ENCODE data around the gene PITPNC1.
"Not testable (repeated sequence)": the region's sequence is repeated elsewhere in the genome, so short reads cannot be mapped to it uniquely, and the experiment has no call there.

The PITPNC1 gene

GRCh38 chr17:67490471-67490870 lies 113.4 kb downstream of the PITPNC1 start:
- Histone ChIP-seq H3K9me3 (ENCODE audit: control insufficient read depth in 5 of 5, low read length in 5 of 5) (peaks cover 0 to 4% (median 0%) of the 10 kb centered on the region in 5 donors), H3K9ac (ENCODE audit: low read length in 5 of 5) (peak overlapping the region in 1 of 5 donors; percentile 47), H3K27me3 (ENCODE audit: control insufficient read depth in 5 of 5, insufficient read depth in 4 of 5, low read length in 5 of 5) (peaks cover 0 to 8% (median 0%) of the 10 kb centered on the region in 5 donors), H3K4me1 (ENCODE audit: control insufficient read depth in 5 of 5, insufficient read depth in 5 of 5, low read length in 5 of 5) (peaks cover 16 to 51% (median 39%) of the 10 kb centered on the region in 5 donors), H3K4me3 (ENCODE audit: low read depth in 1 of 5, low read length in 5 of 5) (peak overlapping the region in 4 of 5 donors; percentile 8 to 55 (median 47)), H3K27ac (ENCODE audit: low read depth, low read length) (peak overlapping the region; percentile 63), H3K36me3 (ENCODE audit: control insufficient read depth in 5 of 5, insufficient read depth in 5 of 5, low read length in 5 of 5) (no peaks in the 10 kb centered on the region)

GRCh38 chr17:67491009-67491680 lies 114.1 kb downstream of the PITPNC1 start:
- Histone ChIP-seq H3K27ac (ENCODE audit: low read depth, low read length) (peak overlapping the region; percentile 63), H3K4me3 (ENCODE audit: low read depth in 1 of 5, low read length in 5 of 5) (peak overlapping the region; percentile 8 to 55 (median 46)), H3K36me3 (ENCODE audit: control insufficient read depth in 5 of 5, insufficient read depth in 5 of 5, low read length in 5 of 5) (no peaks in the 10 kb centered on the region), H3K9ac (ENCODE audit: low read length in 5 of 5) (peak overlapping the region in 2 of 5 donors; percentile 47 to 99), H3K9me3 (ENCODE audit: control insufficient read depth in 5 of 5, low read length in 5 of 5) (peaks cover 0 to 4% (median 0%) of the 10 kb centered on the region in 5 donors), H3K27me3 (ENCODE audit: control insufficient read depth in 5 of 5, insufficient read depth in 4 of 5, low read length in 5 of 5) (peaks cover 0 to 8% (median 0%) of the 10 kb centered on the region in 5 donors), H3K4me1 (ENCODE audit: control insufficient read depth in 5 of 5, insufficient read depth in 5 of 5, low read length in 5 of 5) (peaks cover 16 to 51% (median 39%) of the 10 kb centered on the region in 5 donors)

- Histone ChIP-seq H3K9me3 (ENCODE audit: control insufficient read depth in 5 of 5, low read length in 5 of 5) (peaks cover 0 to 4% (median 0%) of the 10 kb centered on the region in 5 donors), H3K27ac (ENCODE audit: low read depth, low read length) (peak overlapping the region; percentile 41), H3K27me3 (ENCODE audit: control insufficient read depth in 5 of 5, insufficient read depth in 4 of 5, low read length in 5 of 5) (peaks cover 0 to 8% (median 0%) of the 10 kb centered on the region in 5 donors), H3K36me3 (ENCODE audit: control insufficient read depth in 5 of 5, insufficient read depth in 5 of 5, low read length in 5 of 5) (no peaks in the 10 kb centered on the region), H3K4me1 (ENCODE audit: control insufficient read depth in 5 of 5, insufficient read depth in 5 of 5, low read length in 5 of 5) (peaks cover 16 to 51% (median 39%) of the 10 kb centered on the region in 5 donors), H3K9ac (ENCODE audit: low read length in 5 of 5) (peak overlapping the region in 1 of 5 donors; percentile 99), H3K4me3 (ENCODE audit: low read depth in 1 of 5, low read length in 5 of 5) (no peak overlapping the region)
Measured at GRCh38 chr17:67491681-67492024, 114.6 kb downstream of the PITPNC1 start.

GRCh38 chr17:67492251-67492740 lies 115.2 kb downstream of the PITPNC1 start:
- H3K4me3 ChIP-seq (ENCODE audit: low read depth in 1 of 5, low read length in 5 of 5), result peak overlapping the region in 2 of 5 donors; percentile 26 to 47
- H3K9me3 ChIP-seq (ENCODE audit: control insufficient read depth in 5 of 5, low read length in 5 of 5), result peaks cover 0 to 4% (median 0%) of the 10 kb centered on the region in 5 donors
- H3K27me3 ChIP-seq (ENCODE audit: control insufficient read depth in 5 of 5, insufficient read depth in 4 of 5, low read length in 5 of 5), result peaks cover 0 to 8% (median 0%) of the 10 kb centered on the region in 5 donors
- peak overlapping the region; percentile 29 for H3K27ac ChIP-seq (ENCODE audit: low read depth, low read length)
- H3K4me1 ChIP-seq (ENCODE audit: control insufficient read depth in 5 of 5, insufficient read depth in 5 of 5, low read length in 5 of 5), result peaks cover 16 to 48% (median 35%) of the 10 kb centered on the region in 5 donors
- no peaks in the 10 kb centered on the region for H3K36me3 ChIP-seq (ENCODE audit: control insufficient read depth in 5 of 5, insufficient read depth in 5 of 5, low read length in 5 of 5)
- H3K9ac ChIP-seq (ENCODE audit: low read length in 5 of 5), result no peak overlapping the region

- H3K4me1 ChIP-seq (ENCODE audit: control insufficient read depth in 5 of 5, insufficient read depth in 5 of 5, low read length in 5 of 5), result peaks cover 12 to 42% (median 28%) of the 10 kb centered on the region in 5 donors
- peak overlapping the region; percentile 29 for H3K27ac ChIP-seq (ENCODE audit: low read depth, low read length)
- H3K9ac ChIP-seq (ENCODE audit: low read length in 5 of 5), result no peak overlapping the region
- peaks cover 0 to 8% (median 0%) of the 10 kb centered on the region in 5 donors for H3K27me3 ChIP-seq (ENCODE audit: control insufficient read depth in 5 of 5, insufficient read depth in 4 of 5, low read length in 5 of 5)
- peaks cover 0 to 4% (median 0%) of the 10 kb centered on the region in 5 donors for H3K9me3 ChIP-seq (ENCODE audit: control insufficient read depth in 5 of 5, low read length in 5 of 5)
- H3K4me3 ChIP-seq (ENCODE audit: low read depth in 1 of 5, low read length in 5 of 5), result peak overlapping the region in 2 of 5 donors; percentile 26 to 47
- no peaks in the 10 kb centered on the region for H3K36me3 ChIP-seq (ENCODE audit: control insufficient read depth in 5 of 5, insufficient read depth in 5 of 5, low read length in 5 of 5)
Measured at GRCh38 chr17:67492824-67493517, 115.9 kb downstream of the PITPNC1 start.

- Histone ChIP-seq H3K4me3 (ENCODE audit: low read depth in 1 of 5, low read length in 5 of 5) (no peak overlapping the region), H3K9ac (ENCODE audit: low read length in 5 of 5) (no peak overlapping the region), H3K36me3 (ENCODE audit: control insufficient read depth in 5 of 5, insufficient read depth in 5 of 5, low read length in 5 of 5) (no peaks in the 10 kb centered on the region), H3K27ac (ENCODE audit: low read depth, low read length) (no peak overlapping the region), H3K4me1 (ENCODE audit: control insufficient read depth in 5 of 5, insufficient read depth in 5 of 5, low read length in 5 of 5) (peaks cover 10 to 39% (median 22%) of the 10 kb centered on the region in 5 donors), H3K9me3 (ENCODE audit: control insufficient read depth in 5 of 5, low read length in 5 of 5) (peaks cover 0 to 4% (median 0%) of the 10 kb centered on the region in 5 donors), H3K27me3 (ENCODE audit: control insufficient read depth in 5 of 5, insufficient read depth in 4 of 5, low read length in 5 of 5) (peaks cover 0 to 8% (median 0%) of the 10 kb centered on the region in 5 donors)
Measured at GRCh38 chr17:67493812-67494211, 116.7 kb downstream of the PITPNC1 start.

- not testable (repeated sequence) for H3K27me3 ChIP-seq (ENCODE audit: control insufficient read depth in 5 of 5, insufficient read depth in 4 of 5, low read length in 5 of 5); H3K36me3 ChIP-seq (ENCODE audit: control insufficient read depth in 5 of 5, insufficient read depth in 5 of 5, low read length in 5 of 5); H3K27ac ChIP-seq (ENCODE audit: low read depth, low read length); H3K9me3 ChIP-seq (ENCODE audit: control insufficient read depth in 5 of 5, low read length in 5 of 5); H3K9ac ChIP-seq (ENCODE audit: low read length in 5 of 5); H3K4me3 ChIP-seq (ENCODE audit: low read depth in 1 of 5, low read length in 5 of 5)
- peaks cover 9 to 32% (median 16%) of the 10 kb centered on the region in 5 donors for H3K4me1 ChIP-seq (ENCODE audit: control insufficient read depth in 5 of 5, insufficient read depth in 5 of 5, low read length in 5 of 5)
Measured at GRCh38 chr17:67495534-67495933, 118.5 kb downstream of the PITPNC1 start.

- peaks cover 0 to 3% (median 0%) of the 10 kb centered on the region in 5 donors for H3K27me3 ChIP-seq (ENCODE audit: control insufficient read depth in 5 of 5, insufficient read depth in 4 of 5, low read length in 5 of 5)
- no peaks in the 10 kb centered on the region for H3K36me3 ChIP-seq (ENCODE audit: control insufficient read depth in 5 of 5, insufficient read depth in 5 of 5, low read length in 5 of 5)
- H3K27ac ChIP-seq (ENCODE audit: low read depth, low read length), result no peak overlapping the region
- no peak overlapping the region for H3K9ac ChIP-seq (ENCODE audit: low read length in 5 of 5)
- peaks cover 3 to 25% (median 8%) of the 10 kb centered on the region in 5 donors for H3K4me1 ChIP-seq (ENCODE audit: control insufficient read depth in 5 of 5, insufficient read depth in 5 of 5, low read length in 5 of 5)
- peaks cover 0 to 4% (median 0%) of the 10 kb centered on the region in 5 donors for H3K9me3 ChIP-seq (ENCODE audit: control insufficient read depth in 5 of 5, low read length in 5 of 5)
- no peak overlapping the region for H3K4me3 ChIP-seq (ENCODE audit: low read depth in 1 of 5, low read length in 5 of 5)
Measured at GRCh38 chr17:67496286-67496685, 119.2 kb downstream of the PITPNC1 start.

GRCh38 chr17:67499685-67500084 lies 122.6 kb downstream of the PITPNC1 start:
- peaks cover 0 to 4% (median 0%) of the 10 kb centered on the region in 5 donors for H3K9me3 ChIP-seq (ENCODE audit: control insufficient read depth in 5 of 5, low read length in 5 of 5)
- H3K27ac ChIP-seq (ENCODE audit: low read depth, low read length), result no peak overlapping the region
- H3K4me3 ChIP-seq (ENCODE audit: low read depth in 1 of 5, low read length in 5 of 5), result no peak overlapping the region
- H3K4me1 ChIP-seq (ENCODE audit: control insufficient read depth in 5 of 5, insufficient read depth in 5 of 5, low read length in 5 of 5), result peaks cover 0 to 6% (median 0%) of the 10 kb centered on the region in 5 donors
- no peaks in the 10 kb centered on the region for H3K27me3 ChIP-seq (ENCODE audit: control insufficient read depth in 5 of 5, insufficient read depth in 4 of 5, low read length in 5 of 5)
- H3K9ac ChIP-seq (ENCODE audit: low read length in 5 of 5), result no peak overlapping the region
- H3K36me3 ChIP-seq (ENCODE audit: control insufficient read depth in 5 of 5, insufficient read depth in 5 of 5, low read length in 5 of 5), result no peaks in the 10 kb centered on the region

- H3K27ac ChIP-seq (ENCODE audit: low read depth, low read length), result no peak overlapping the region
- no peak overlapping the region for H3K4me3 ChIP-seq (ENCODE audit: low read depth in 1 of 5, low read length in 5 of 5)
- H3K36me3 ChIP-seq (ENCODE audit: control insufficient read depth in 5 of 5, insufficient read depth in 5 of 5, low read length in 5 of 5), result no peaks in the 10 kb centered on the region
- H3K4me1 ChIP-seq (ENCODE audit: control insufficient read depth in 5 of 5, insufficient read depth in 5 of 5, low read length in 5 of 5), result peaks cover 0 to 6% (median 0%) of the 10 kb centered on the region in 5 donors
- peaks cover 0 to 4% (median 0%) of the 10 kb centered on the region in 5 donors for H3K9me3 ChIP-seq (ENCODE audit: control insufficient read depth in 5 of 5, low read length in 5 of 5)
- H3K27me3 ChIP-seq (ENCODE audit: control insufficient read depth in 5 of 5, insufficient read depth in 4 of 5, low read length in 5 of 5), result no peaks in the 10 kb centered on the region
- H3K9ac ChIP-seq (ENCODE audit: low read length in 5 of 5), result no peak overlapping the region
Measured at GRCh38 chr17:67500261-67500660, 123.2 kb downstream of the PITPNC1 start.

Data from subcutaneous abdominal adipose tissue (tissue), 5 donors.